K562 treated with DMSO at 1 percent for 24 hours (cell line): ENCODE data around the gene ZSWIM4. TPM values are rescaled to one million over a fixed set of nuclear protein-coding genes. Genes with fewer than 3 reads are reported as not detected.

Source experiments
- total RNA-seq: library from RNA; unstranded; fragments of 300-600 nt; gene quantifications from 2 replicates; pipeline ENCODE4 v1.2.3, GENCODE V29; 2022; ENCODE audit warnings: low read depth; ENCODE audit not compliant: insufficient read depth

Gene ZSWIM4
- 21.0 and 21.5 TPM in 2 replicates for total RNA-seq

GRCh38 chr19:13794757-13795589 lies at the start of gene ZSWIM4:
Gene ZSWIM4, plus strand, starts transcription at chr19:13795443. Its CDS starts 206 bp downstream, at chr19:13795649.

DNA sequence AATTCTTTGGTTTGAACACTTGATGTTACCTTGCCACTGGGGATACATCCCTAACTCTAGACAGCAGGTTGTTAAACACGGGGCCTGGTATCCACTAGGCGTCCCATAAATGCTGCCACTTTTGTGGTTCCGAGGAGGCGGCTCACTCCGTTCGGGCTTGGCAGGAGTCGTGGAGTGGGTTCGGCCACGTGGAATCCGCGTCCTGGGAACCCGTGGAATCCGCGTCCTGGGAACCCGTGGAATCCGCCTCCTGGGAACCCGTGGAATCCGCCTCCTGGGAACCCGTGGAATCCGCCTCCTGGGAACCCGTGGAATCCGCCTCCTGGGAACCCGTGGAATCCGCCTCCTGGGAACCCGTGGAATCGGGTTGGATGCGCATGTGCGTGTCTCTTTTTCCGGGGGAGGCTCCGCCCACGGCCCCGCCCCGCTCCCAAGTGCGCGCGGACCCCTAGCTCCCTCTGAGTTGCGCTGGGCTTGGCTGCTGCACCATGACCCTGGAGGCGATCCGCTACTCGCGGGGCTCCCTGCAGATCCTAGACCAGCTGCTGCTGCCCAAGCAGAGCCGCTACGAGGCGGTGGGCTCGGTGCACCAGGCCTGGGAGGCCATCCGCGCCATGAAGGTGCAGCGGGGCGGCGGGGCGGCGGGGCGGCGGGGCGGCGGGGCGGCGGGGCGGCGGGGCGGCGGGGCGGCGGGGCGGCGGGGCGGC lies 31.0 kb upstream of the ZSWIM4 start, which contains the start of gene MRI1:
TSS of gene MRI1 (plus strand) at position 422 of the 707 bp plus-strand sequence. CDS start at position 489, 67 bp downstream.

GRCh38 chr19:13774217-13775191 lies 20.7 kb upstream of the ZSWIM4 start, which contains the start of gene C19orf53:
Gene C19orf53, plus strand, starts transcription at chr19:13774456. Its CDS starts 22 bp downstream, at chr19:13774478.

GRCh38 chr19:13876834-13877233 lies 81.6 kb downstream of the ZSWIM4 start, which contains the start of gene NANOS3:
Gene NANOS3, plus strand, starts transcription at chr19:13877134. Its CDS starts 115 bp downstream, at chr19:13877249.

Other genes with a start within 250 kb of the ZSWIM4 start
- 53.2 and 57.5 TPM in 2 replicates for gene MRI1, start 30.9 kb upstream of the ZSWIM4 start, total RNA-seq
- 133 and 137 TPM in 2 replicates for gene C19orf53, start 21.0 kb upstream of the ZSWIM4 start, total RNA-seq
- gene NANOS3, start 81.7 kb downstream of the ZSWIM4 start, total RNA-seq = not detected in 2 replicates
- 15.0 and 17.5 TPM in 2 replicates for gene BRME1, start 110.7 kb downstream of the ZSWIM4 start, total RNA-seq
- 49.7 TPM in 2 replicates for gene CC2D1A, start 110.8 kb downstream of the ZSWIM4 start, total RNA-seq
- 2.7 and 3.7 TPM in 2 replicates for gene PODNL1, start 143.0 kb downstream of the ZSWIM4 start, total RNA-seq
- gene DCAF15, start 157.1 kb downstream of the ZSWIM4 start, total RNA-seq = 73.7 and 80.9 TPM in 2 replicates
- 16.8 and 17.3 TPM in 2 replicates for gene RFX1, start 210.9 kb downstream of the ZSWIM4 start, total RNA-seq
- gene RLN3, start 232.7 kb downstream of the ZSWIM4 start, total RNA-seq = not detected in 2 replicates
- gene IL27RA, start 236.3 kb downstream of the ZSWIM4 start, total RNA-seq = 14.0 and 16.1 TPM in 2 replicates